NCI-H2171 treated with DMSO at 0.1 percent for 48 hours (cell line): ENCODE measurements around the gene MEOX1.
"Not testable (repeated sequence)": the region's sequence is repeated elsewhere in the genome, so short reads cannot be mapped to it uniquely, and the experiment has no call there.

Experiments
- DNase-seq: peaks from one replicate; lab custom pipeline; 2025; lab: John Stamatoyannopoulos, UW

The MEOX1 gene

DNA sequence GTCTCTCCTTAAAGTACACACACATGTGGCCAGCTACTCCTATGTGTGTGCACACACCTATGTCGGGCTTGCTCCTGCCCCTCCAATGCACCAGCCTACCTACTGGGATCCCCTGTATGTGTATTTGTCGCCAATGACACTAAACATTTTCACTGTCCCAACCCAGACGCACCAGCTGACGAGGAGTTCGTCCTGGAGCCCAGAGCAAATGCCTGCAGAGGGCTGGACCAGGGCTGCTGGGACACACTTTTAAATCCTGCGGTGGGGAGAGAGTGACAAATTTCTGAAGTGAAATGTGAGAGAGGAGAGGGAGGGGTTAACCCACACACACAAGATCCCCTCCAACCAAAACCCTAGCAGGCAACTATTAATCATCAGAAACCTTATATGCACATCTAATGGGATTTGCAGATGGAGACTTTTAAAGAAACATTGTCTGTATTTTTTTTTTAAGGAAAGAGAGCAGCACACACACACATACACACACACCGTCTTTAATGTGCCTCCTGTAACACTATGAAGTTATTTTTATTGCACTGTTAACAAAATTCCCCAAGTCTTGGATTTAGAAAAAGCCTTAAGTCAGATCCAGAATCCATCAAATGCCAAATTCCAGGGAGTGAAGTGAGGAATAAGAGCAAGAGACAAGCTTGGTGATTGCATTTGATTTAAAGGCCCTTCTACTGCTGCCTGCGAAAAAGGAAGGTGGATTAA lies at the start of gene MEOX1:
TSS of gene MEOX1 (minus strand) at position 224 of the 714 bp plus-strand sequence. CDS start 388 bp downstream, outside the sequence.
- DNase-seq = peak; percentile 57

GRCh38 chr17:43710101-43710500 lies 48.4 kb upstream of the MEOX1 start:
- no peak for DNase-seq

DNA sequence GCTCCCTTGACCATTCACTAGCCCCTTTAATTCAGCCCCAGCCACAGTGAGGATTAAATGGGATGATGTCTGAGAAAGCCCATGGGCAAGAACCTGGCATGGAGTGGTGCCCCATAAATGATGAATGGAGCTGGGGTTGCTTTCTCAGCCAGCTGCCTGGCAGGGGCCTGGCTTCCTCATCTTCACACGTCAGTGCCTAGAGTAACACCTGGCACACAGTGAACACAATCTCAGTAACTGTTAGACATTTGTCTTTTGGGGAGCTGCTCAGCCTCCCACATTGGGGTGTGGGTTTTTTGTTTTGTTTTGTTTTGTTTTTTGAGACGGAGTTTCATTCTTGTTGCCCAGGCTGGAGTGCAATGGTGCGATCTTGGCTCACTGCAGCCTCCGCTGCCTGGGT lies 47.5 kb upstream of the MEOX1 start:
- no peak for DNase-seq

- DNase-seq = no peak
Observed at GRCh38 chr17:43707184-43707583, 45.5 kb upstream of the MEOX1 start.

DNA sequence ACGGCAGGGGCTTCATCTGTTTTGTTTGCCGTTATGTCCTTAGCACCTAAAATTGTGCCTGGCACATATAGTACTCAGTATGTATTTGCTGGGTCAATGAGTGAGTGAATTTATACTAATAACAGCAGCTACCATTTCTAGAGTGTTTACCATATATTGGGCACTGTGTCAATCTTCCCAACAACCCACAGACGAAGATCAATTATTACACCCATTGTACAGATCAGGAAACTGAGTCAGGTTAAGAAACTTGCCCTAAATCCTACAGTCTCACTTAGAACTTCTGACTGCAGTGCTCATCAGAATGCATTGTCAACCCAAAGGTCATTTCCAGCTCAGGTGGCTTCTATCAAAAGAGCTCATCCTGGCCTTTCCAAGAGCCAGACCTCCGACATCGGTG lies 44.5 kb upstream of the MEOX1 start:
- DNase-seq = no peak

- DNase-seq = no peak
Observed at GRCh38 chr17:43703630-43704029, 41.9 kb upstream of the MEOX1 start.

GRCh38 chr17:43702637-43703036 lies 40.9 kb upstream of the MEOX1 start:
- DNase-seq = peak; percentile 73

DNA sequence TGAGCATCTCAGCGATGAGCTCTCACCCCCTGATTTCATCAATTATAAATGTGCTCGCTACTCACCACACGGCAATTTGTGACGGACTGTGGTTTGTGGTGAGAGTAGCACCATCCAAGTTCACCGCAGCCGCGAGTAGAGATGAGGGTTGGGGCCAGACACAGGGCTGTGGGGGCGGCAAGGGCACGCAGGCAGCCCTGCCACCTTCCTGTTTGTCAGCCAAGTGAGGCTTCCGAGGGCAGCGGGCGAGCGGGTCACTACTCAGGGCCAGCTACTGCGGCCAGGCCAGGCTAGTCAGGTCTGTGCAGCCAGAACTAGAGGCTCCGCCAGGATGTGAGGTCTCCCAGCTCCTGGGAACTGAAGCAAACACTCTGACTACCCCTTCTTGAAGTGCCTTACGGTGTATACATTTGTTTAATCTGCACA lies 39.6 kb upstream of the MEOX1 start:
- DNase-seq = no peak

DNA sequence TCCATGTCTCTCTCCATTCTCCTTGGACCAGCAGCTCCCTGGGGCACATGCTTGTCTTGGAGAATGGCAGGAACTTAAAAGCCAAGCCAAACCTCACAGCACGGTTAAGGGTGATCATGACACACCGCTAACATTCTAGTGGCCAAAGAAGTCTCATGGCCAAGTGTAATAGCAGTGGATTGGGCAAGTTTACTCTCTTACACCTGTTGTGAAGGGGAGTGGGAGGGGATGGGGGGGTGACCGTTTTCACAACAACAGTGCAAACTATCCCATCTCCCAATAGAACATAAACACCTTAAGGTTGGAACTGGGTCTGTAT lies 37.7 kb upstream of the MEOX1 start:
- DNase-seq = no peak

DNA sequence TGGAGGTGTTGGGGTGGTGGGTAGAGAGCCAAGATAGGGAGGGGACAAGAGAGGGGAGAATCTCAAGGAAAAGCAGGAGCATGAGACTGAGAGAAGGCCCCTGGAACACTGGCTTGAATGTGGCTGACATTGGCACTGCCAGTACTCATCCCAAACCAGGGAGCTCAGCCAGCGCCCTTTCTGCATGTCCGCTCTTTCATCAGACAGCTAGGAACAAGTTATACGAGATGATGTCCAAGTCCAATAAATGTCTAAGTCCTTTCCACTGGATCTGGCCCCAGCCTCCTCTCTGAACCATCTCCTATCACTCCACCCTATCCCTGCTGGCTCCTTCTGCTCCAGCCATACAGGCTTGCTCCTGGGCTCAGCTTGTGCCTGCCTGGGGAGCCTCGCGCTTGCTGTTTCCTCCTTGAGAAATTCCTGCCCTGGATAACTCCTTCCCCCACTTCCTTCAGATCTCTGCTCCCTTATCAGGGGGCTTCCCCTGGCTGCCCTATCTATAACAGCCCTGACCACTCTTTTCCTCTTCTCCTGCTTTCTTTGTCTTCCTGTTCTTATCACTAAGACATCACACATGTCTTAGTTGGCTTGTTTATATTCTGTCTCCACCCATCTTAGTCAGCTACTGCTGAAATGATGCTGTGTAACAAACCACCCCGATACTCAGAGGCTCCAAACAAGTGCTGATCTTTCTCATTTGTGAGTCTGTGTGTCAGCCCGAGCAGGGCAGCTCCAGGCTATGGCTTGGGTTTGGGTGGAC lies 37.1 kb upstream of the MEOX1 start:
- no peak for DNase-seq

- no peak for DNase-seq
Observed at GRCh38 chr17:43697937-43698336, 36.2 kb upstream of the MEOX1 start.

- no peak for DNase-seq
Observed at GRCh38 chr17:43696891-43697290, 35.2 kb upstream of the MEOX1 start.

DNA sequence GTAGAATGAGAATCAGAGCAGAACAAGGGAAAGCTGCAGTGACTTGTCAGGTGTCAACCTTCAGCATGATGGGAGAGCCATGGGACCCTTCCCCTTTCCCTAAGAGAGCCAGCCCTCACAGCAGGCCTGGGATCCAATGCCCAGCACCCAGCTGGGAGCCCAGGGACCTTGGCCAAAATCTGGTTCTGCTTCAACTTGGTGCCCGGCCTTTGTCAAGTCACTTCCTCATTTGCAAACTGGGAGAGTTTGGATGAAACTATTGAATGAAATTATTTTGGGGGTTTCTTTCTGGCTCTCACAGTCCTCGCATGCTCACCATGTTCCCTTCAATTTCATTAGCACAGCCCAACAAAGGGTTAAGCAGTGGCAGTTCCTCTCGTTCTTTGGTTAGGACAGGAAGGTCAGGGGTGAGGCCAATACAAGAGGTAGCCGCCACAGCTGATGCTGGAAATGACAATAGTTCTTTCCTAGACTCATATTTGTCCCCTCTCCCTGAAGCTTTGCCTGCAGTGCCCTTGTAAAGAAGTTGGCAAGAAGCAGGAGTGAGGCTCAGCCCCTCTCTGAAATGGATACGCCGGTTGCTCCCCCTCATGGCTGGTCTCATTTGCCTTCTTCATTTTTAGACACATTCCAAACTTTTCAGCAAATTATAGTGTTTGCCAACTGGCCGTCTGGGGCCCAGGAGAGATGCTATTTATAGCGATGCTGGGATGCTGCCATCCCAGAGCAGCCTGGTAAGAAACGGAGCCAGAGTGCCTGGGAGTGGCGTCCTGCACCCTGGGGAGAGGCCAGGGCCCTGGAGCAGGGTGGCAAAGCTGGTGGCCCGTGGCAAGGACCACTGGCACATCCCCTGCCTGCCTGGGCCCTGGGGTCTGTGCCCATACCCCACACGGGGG lies 34.5 kb upstream of the MEOX1 start:
- DNase-seq = no peak

- DNase-seq = peak; percentile 88
Observed at GRCh38 chr17:43694081-43694870, 32.6 kb upstream of the MEOX1 start.

- DNase-seq = no peak
Observed at GRCh38 chr17:43691317-43691693, 29.6 kb upstream of the MEOX1 start.

DNA sequence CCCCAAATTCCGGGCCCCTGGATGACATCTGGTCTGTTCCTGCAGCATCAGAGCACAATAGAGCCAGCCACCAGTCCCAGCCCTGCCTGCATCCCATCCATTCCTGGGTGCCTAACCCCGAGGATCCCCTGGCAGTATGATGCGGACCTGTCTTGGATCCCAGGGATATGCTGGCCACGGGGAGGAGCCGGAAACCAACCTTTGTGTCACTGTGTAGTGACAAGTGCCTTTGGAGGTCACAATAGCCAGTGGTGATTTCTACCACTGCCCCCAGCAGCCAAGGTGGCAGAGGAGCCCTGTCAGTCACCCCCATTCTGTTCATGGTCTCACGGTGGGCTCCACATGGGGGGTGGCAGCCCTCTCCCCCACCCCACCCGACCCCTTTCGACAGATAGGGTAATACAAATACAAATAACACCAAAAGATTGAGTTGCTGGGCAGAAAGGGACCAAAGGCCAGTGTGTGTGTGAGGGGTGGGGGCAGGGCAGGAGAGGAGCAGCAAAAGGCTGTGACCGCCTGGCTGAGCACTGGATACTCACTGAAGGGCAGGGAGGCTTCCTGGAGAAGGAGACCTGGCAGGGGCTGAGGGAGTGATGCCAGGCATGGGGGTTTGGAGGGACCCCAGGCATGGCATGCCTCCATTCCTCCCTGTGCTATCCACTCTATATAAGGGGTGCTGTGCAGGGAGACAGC lies 29.0 kb upstream of the MEOX1 start:
- no peak for DNase-seq

DNA sequence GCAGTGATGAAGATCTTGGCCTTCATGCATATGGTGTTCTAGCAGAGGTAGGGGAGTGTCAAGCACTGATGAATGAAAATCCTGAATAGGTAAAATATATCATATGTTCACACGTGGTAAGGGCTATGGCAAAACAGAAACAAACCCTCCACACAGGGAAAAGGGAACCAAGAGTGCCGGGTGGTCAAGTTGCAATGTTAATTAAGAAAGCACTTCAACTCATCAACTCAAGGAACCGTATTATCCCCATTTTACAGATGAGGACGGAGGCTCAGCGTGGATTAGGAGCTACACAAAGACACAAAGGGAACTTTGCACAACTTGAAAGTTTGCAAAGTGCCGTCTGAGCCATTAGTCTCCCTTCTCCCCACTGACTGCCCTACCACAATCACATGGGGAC lies 28.1 kb upstream of the MEOX1 start:
- DNase-seq = no peak

DNA sequence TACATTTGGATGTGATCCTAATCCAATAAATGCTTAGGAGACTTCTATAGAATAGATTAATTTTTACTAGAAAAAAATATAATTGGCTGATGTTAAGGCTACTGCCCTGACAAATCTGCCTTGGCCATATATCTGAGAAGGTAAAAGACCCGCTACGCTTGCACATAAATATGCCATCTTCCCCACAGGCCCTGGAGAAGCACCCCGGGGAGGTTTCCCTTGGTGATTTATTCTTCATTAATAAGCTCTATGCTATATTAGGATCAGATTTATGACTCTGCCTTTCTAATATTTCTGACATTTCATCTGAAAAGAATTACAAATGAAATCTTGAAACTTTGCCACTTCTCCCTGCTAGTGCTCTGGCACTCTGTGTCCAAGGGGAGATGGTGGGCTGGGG lies 27.4 kb upstream of the MEOX1 start:
- DNase-seq = no peak

- DNase-seq = not testable (repeated sequence)
Observed at GRCh38 chr17:43686957-43687356, 25.2 kb upstream of the MEOX1 start.

DNA sequence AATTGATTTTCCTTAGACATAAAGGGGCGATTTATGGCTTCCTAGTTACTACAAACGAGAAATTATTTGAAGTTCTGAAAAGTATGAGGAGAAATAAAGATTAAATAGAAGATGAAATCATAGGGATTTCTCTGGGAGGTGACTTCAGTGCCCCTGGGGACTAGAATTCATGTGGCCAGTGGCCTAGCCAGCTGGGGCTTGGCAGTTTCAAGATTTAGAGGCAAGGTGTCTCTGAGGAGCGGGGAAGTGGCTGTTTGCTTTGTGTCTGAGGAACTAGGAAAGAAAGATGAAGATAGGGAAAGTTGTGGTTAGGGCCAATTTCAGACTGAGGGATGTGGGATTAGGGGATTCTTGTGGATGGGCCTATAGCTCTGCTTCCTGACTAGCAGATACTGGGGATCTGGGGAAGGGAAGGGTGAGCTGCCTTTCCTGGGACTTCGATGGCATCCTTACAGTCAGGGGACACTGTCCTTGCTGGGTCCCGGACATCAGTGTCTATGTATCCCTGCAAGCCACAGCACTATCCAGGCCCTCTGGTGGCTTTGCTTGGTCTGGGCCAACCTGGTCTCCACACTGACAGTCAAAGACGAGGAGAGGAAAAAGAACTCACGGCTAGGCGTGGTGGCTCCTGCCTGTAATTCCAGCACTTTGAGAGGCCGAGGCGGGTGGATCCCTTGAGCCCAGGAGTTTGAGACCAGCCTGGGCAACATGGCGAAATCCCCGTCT lies 22.4 kb upstream of the MEOX1 start:
- DNase-seq = no peak

DNA sequence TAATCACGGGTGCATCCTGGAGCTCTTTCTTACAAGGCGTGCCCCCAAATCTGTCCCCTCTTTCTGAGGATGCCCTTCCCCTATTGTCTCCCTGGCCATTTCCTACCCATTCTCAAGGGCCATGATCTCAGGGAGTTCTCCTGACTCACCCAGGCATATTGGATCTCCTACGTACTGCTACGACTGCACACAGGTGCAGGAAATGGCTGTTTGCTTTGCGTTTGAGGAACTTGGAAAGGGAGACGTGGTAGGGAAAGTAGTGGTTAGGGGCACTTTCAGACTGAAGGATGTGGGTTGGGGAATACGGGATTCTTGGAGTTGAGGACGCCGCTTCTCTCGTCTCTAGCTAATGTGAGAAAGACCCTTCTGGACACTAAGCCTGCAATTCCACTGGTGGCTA lies 18.7 kb upstream of the MEOX1 start:
- DNase-seq = no peak
